ENCODE results near the gene GCN1. TPM values are rescaled to one million over a fixed set of nuclear protein-coding genes. Genes with fewer than 3 reads are reported as not detected.

The GCN1 gene
- total RNA-seq, 1 experiment from 2014 or later = 116 TPM

GRCh38 chr12:120183211-120183631 is 11.3 kb downstream of the GCN1 start:
- CTCF ChIA-PET = no interaction called here
- POLR2A ChIA-PET (ENCODE audit: unreplicated experiment) = interaction anchor here (0.6 kb wide), 1 partner anchor 18 kb away, joined by 5 read pairs; the partner anchor contains the start of gene RPLP0
- H3K36me3 ChIP-seq (ENCODE audit: low read depth) = peaks cover 28% of the 10 kb centered on the region
- no peaks in the 10 kb centered on the region for H3K9me3 ChIP-seq (ENCODE audit: insufficient read depth, low read depth)
- peaks cover 42% of the 10 kb centered on the region for H3F3A ChIP-seq (ENCODE audit: insufficient read depth, low read depth)
- H3K27me3 ChIP-seq (ENCODE audit: insufficient read depth, low read depth) = no peaks in the 10 kb centered on the region
- H3K4me1 ChIP-seq (replicated peaks; ENCODE audit: insufficient read depth) = peaks cover 27% of the 10 kb centered on the region
- peak overlapping the region; percentile 84 for H3K27ac ChIP-seq
- peak overlapping the region; percentile 30; the same call in 1 of the 2 replicates for H3K4me2 ChIP-seq
- no peak overlapping the region for H2AFZ ChIP-seq
- H3K9me2 ChIP-seq (ENCODE audit: insufficient read depth) = no peaks in the 10 kb centered on the region
- no TSS peak for BruUV-seq (replicated peaks)
- no peak overlapping the region for H3K4me3 ChIP-seq
- intact Hi-C loops (cut with micrococcal nuclease; ENCODE audit: unreplicated experiment) = no loop called here
- no peak for TF ChIP-seq EZH2 (IDR thresholded peaks at IDR 0.05; ENCODE audit: low read depth)
- TF ChIP-seq CTCF (conservative IDR thresholded peaks at IDR 0.05) = no peak
- peaks cover 33% of the 10 kb centered on the region for H4K20me1 ChIP-seq (ENCODE audit: insufficient read depth)
- DNase-seq = no peak
- peaks cover 34% of the 10 kb centered on the region for H3K79me2 ChIP-seq (ENCODE audit: low read depth)

DNA sequence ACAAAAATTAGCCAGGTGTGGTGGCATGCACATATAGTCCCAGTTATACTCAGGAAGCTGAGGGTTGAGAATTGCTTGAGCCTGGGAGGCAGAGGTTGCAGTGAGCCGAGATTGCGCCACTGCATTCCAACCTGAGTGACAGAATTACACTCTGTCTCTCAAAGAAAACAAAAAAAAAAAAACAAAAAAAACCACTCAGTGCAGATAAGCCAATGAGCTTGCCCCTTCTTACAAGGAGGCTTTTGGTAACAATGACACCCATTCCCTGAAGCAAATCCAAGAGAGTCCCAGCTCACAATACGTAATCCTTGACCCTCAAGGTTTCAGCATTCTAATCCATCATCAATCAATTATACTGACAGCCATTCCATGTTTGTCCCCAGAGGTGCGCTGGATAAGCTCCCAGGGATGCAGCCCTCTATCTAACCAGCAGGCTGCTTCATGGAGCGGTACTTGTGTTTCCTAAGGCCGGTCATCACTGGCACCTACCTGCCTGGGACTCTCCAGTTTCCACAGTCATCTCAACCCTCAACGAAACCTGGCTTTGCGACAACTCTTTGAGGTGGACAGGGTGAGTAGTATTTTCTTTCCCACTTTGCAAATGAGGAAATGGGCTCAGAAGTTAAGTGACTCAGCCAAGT is 12.4 kb downstream of the GCN1 start:
- H3K79me2 ChIP-seq (ENCODE audit: low read depth) = peaks cover 24% of the 10 kb centered on the region
- H3K27ac ChIP-seq = peak overlapping the region; percentile 84
- TF ChIP-seq CTCF (conservative IDR thresholded peaks at IDR 0.05) (no peak), EZH2 (IDR thresholded peaks at IDR 0.05; ENCODE audit: low read depth) (no peak)
- H3K4me3 ChIP-seq = no peak overlapping the region
- H4K20me1 ChIP-seq (ENCODE audit: insufficient read depth) = peaks cover 29% of the 10 kb centered on the region
- no peak overlapping the region for H2AFZ ChIP-seq
- peaks cover 42% of the 10 kb centered on the region for H3F3A ChIP-seq (ENCODE audit: insufficient read depth, low read depth)
- no peaks in the 10 kb centered on the region for H3K9me2 ChIP-seq (ENCODE audit: insufficient read depth)
- peaks cover 26% of the 10 kb centered on the region for H3K36me3 ChIP-seq (ENCODE audit: low read depth)
- no peaks in the 10 kb centered on the region for H3K9me3 ChIP-seq (ENCODE audit: insufficient read depth, low read depth)
- POLR2A ChIA-PET (ENCODE audit: unreplicated experiment) = interaction anchor here (0.6 to 1.0 kb wide), 8 partner anchors 10 to 162 kb away, joined by 4 to 15 read pairs (median 8); partner anchors contain the start of gene RPLP0
- no peaks in the 10 kb centered on the region for H3K27me3 ChIP-seq (ENCODE audit: insufficient read depth, low read depth)
- peak; percentile 61 to 88 for DNase-seq
- intact Hi-C loops (cut with micrococcal nuclease; ENCODE audit: unreplicated experiment) = no loop called here
- BruUV-seq (replicated peaks) = no TSS peak
- peak overlapping the region; percentile 30 for H3K4me2 ChIP-seq
- H3K4me1 ChIP-seq (replicated peaks; ENCODE audit: insufficient read depth) = peaks cover 27% of the 10 kb centered on the region
- CTCF ChIA-PET = interaction anchor here (0.6 to 1.2 kb wide), 5 partner anchors 17 to 288 kb away, joined by 6 to 18 read pairs (median 9); partner anchors contain the start of genes PXN and RPLP0

DNA sequence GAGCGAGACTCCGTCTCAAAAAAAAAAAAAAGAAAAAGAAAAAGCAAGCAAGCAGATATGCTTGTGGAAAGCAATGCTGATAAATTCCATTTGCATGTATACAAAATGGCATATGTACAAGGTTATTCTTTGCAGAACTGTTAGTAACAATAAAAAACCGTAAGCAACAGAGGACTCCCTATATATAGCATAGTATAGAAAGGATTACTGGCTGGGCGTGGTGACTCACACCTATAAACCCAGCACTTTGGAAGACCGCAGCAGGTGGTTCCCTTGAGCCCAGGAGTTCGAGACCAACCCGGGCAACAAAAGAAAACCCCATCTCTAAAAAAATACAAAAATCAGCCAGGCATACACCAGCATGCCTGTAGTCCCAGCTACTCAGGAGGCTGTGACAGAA is 13.5 kb downstream of the GCN1 start:
- POLR2A ChIA-PET (ENCODE audit: unreplicated experiment) = no interaction called here

More for the DNA sequence above, 13.5 kb downstream of the GCN1 start:
- peaks cover 26% of the 10 kb centered on the region for H3K36me3 ChIP-seq (ENCODE audit: low read depth)
- TF ChIP-seq CTCF (conservative IDR thresholded peaks at IDR 0.05) (no peak), EZH2 (IDR thresholded peaks at IDR 0.05; ENCODE audit: low read depth) (no peak)
- CTCF ChIA-PET = no interaction called here
- no peak overlapping the region for H3K4me3 ChIP-seq
- peaks cover 27% of the 10 kb centered on the region for H3K4me1 ChIP-seq (replicated peaks; ENCODE audit: insufficient read depth)
- H3F3A ChIP-seq (ENCODE audit: insufficient read depth, low read depth) = peaks cover 41% of the 10 kb centered on the region
- no peak overlapping the region for H2AFZ ChIP-seq
- peaks cover 21% of the 10 kb centered on the region for H4K20me1 ChIP-seq (ENCODE audit: insufficient read depth)
- H3K27me3 ChIP-seq (ENCODE audit: insufficient read depth, low read depth) = no peaks in the 10 kb centered on the region
- DNase-seq = no peak
- no peak overlapping the region for H3K4me2 ChIP-seq
- H3K9me3 ChIP-seq (ENCODE audit: insufficient read depth, low read depth) = no peaks in the 10 kb centered on the region
- intact Hi-C loops (cut with micrococcal nuclease; ENCODE audit: unreplicated experiment) = no loop called here
- H3K27ac ChIP-seq = 0 out of 2 replicates have a peak overlapping the region, but pooled peaks have one; percentile 84
- no peaks in the 10 kb centered on the region for H3K9me2 ChIP-seq (ENCODE audit: insufficient read depth)
- no TSS peak for BruUV-seq (replicated peaks)
- H3K79me2 ChIP-seq (ENCODE audit: low read depth) = peaks cover 18% of the 10 kb centered on the region

All from PC-9 (cell line).